Measurements from ENCODE around the gene FXYD4.
"Not testable (repeated sequence)": the region's sequence is repeated elsewhere in the genome, so short reads cannot be mapped to it uniquely, and the experiment has no call there.

FXYD4 gene

DNA sequence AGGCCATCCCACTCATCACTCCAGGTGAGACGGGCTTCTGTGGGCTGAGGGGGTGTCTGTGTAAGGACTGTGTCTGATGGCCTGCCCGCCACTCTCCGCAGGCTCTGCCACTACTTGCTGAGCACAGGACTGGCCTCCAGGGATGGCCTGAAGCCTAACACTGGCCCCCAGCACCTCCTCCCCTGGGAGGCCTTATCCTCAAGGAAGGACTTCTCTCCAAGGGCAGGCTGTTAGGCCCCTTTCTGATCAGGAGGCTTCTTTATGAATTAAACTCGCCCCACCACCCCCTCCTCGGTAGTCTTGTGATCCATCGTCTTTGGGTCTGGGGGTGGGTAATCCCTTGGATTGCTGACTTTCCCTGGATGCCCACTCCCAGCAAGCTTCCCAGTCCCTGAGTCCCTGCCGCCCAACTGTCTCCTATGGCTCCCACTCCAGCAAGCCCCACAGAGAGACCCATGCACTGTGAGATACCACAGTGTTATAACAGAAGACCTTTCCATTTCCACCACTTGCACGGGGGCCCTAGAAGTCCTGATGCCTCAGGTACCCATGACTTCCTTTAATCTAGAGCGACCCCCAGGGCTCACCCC, 4.7 kb downstream of the FXYD4 start:
- DNase-seq (ENCODE audit: low read depth), result no peak

DNA sequence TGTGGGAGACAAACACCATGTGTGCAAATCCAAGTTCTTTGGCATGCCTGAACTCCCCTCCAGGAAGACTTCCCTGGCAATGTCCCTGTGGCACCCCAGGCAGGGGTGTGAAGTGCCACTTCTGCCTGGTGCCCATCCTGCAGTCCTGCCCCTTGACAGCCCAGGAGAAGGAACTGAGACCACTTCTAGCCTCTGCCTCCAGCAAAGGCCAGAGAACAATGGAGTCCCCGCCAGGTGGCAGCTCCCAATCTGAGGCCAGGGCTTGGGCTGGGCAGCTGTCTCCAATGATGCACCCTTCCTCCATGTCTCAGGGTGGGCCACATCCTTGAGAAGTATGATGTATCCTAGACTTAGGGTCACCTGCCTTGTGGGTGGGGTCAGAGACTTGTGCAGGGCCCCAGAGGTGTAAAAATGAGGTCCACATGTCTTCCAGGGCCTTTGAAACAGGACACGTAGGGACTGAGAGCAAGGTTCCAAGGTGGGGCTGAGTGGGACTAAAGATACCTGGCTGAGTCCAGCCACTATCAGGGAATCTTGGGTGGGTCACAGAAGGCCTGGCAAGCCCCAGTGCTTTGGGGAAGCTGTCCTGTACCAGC, 5.5 kb downstream of the FXYD4 start:
- no peak for DNase-seq (ENCODE audit: low read depth)

DNA sequence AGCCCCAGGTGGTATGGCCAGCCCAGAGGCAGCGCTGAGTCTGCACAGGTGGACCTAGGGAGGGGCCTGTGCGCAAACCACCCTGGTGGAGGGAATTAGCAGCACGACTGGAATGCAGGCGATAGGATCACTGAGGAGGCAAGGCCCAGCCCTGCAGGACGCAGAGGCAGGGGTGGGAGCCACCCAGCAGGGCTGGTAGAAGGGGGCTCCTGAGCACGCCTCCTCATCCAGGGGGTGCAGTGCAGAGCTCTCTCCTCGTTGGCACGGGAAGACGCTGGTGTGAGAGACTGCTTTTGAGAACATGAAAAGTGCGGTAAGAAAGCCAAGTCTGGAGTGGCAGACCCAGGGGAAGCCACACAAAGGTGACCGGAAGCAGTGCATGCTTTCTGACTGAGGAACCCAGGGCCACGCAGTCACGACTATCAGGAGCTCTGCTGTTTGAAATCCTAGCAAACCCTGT, 6.0 kb downstream of the FXYD4 start:
- DNase-seq (ENCODE audit: low read depth), result no peak

DNA sequence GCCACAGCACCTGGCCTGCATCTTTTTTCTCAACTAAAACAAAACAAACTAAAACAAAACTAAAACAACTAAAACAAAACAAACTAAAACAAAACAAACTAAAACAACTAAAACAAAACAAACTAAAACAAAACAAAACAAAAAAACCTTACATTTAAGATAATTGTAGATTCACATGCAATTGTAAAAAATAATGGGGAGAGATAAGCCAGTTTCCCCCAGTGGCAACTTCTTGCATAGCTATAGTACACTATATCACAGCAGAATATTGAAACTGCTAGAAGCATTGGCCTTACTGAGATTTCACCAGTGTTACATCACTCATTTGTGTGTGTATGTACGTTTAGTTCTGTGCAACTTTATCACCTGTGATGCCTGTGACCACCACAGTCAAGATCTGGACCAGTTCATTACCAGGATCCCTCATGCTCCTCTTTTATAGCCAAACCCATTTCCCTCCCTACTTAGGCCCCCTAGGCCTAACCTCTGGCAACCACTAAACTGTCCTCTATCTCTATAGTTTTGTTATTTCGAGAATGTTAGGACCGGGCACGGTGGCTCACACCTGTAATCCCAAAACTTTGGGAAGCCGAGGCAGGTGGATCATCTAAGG, 9.3 kb downstream of the FXYD4 start:
- no peak for DNase-seq (ENCODE audit: low read depth)

DNA sequence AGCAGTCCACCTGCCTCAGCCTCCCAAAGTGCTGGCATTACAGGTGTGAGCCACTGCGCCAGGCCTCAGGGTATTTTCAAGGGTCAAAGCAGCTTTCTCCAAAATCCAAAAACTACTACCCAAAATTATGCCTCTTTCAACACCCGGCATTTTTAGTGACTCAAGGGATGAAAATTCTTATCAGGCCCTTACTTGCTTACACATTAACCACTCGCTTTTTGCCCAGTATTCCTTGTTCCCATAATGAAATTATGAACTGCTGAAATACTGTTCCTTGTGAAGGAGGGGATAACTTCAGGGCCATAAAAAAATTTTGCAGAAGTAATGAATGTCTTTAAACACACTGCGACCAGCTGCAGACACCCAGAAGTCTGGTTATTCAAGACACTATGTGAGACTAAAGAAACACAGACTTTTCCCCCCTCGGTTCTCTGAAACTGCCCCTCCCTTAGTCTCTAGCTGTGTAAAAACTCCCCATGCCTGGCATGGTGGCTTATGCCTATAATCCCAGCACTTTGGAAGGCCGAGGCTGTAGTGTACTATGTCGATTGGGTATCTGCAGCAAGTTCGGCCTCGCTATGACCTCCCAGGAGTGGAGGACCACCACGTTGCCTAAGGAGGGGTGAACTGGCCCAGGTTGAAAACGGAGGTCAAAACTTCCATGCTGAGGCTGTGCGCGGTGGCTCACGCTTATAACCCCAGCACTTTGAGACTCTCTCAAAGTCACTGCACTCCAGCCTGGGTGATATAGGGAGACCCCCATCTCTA, 12.0 kb downstream of the FXYD4 start:
- no peak for DNase-seq (ENCODE audit: low read depth)

DNA sequence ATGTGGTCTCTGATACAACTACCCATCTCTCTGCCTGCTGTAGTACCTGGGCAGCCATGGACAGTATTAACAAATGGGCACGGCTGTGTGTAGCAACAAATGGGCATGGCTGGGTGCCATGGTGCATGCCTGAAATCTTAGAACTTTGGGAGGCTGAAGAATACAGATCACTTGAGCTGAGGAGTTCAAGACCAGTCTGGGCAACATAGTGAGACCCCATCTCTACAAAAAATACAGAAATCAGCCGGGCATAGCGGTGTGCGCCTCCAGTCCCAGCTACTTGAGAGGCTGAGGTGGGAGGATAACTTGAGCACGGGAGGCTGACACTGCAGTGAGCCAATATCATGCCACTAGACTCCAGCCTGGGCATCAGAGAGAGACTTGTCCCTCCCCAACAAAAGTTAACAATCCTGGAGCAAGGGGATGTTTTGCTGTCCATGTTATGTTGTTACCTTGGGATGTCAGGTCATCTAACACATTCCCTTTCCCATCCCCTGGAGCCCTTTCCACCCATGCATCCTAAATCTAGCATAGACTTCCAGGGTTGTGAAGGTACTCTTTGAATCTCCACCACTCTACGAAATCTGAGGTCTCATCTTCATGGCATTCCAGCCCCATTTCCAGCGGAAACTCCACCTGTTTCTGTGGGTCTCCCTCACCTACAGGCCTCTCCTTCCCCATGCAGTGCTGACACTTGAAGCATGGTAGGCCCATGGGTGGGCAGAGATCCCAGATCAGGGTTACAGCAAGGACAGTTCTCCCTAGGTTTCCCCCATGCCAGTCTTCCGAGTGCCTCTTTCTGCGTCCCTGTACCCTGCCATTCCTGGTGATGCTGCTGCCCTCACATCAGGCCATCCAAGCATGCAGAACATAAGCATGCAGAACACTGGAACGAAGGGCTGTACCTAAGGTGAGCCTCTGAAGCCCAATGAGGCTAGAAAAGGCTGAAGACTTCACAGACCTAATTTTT, 13.1 kb downstream of the FXYD4 start:
- DNase-seq (ENCODE audit: low read depth), result no peak

DNA sequence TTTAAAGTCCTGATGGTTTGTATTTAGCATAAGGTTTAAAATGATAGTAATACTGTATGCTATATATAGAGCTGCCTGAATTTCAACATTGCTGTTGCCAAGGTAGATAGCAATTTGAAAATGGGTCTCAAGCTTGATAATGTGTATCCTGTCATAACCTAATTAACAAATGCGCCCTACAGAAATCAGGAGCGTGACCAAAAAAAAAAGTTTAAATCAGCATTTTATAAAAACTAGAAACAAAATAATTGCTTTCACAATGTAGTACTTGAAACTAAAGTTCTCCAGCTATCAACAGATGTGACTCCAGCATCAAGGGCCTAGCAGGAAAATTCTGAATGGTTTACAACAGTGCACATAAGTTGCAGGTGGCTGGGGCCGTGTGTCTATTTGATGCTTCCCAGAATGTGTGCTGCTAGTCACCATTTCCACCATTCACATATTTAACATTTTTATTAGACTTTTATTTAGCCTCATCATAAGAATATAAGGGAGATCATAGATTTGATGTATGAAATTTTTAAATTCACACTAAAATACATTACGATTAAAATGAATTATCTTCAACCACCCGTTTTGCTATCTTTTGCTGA, 14.1 kb downstream of the FXYD4 start:
- DNase-seq (ENCODE audit: low read depth), result no peak

DNA sequence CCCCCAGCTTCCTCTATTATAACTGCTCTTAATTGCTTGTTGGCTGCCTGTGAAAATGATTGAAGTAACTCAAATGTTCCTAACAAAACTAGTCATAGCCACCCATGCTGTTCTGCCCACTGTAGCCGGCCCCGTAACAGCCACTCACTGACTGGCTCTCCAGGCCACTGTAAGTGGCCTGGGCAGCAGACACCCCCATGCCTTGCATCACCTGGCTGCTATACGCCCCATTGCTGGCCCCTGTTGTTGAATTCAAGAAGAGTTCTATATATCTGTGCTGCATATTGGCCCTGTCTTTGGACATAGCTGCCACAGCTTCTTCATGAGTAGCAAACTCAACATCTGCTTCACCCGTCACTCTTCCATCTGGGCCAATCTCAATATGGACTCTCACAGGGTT, 15.1 kb downstream of the FXYD4 start:
- no peak for DNase-seq (ENCODE audit: low read depth)

DNA sequence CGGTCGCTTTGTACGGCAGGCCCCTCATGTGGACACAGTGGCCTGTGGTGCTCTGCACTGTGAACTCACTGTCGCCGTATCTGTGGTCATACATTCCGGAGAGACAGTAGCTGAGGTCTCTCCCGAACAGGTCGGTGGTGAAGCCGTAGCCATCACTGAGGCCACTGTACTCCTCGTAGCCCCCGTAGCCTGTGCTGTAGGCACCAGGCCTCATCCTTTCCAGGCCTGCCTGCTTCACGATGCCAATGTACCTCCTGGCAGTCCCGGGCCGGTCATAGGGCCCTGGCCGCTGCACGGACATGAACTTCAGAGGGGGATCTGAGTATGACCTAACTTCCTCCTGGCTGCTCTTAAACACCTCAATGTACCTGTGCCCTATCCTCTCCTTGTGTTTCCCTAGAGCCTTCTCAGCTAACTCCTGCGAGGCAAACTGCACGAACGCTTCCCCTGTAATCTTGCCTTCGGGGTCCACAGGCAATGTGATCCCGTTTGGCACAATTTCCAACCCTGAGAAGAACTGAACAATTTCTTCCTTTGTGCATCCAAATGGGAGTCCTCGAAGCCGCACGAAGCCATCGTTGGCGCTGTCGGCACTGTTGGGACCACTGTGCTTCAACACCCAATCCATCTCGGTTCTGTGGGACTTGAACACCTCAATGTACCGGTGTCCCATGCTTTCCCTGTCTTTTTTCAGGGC, 15.7 kb downstream of the FXYD4 start:
- no peak for DNase-seq (ENCODE audit: low read depth)

DNA sequence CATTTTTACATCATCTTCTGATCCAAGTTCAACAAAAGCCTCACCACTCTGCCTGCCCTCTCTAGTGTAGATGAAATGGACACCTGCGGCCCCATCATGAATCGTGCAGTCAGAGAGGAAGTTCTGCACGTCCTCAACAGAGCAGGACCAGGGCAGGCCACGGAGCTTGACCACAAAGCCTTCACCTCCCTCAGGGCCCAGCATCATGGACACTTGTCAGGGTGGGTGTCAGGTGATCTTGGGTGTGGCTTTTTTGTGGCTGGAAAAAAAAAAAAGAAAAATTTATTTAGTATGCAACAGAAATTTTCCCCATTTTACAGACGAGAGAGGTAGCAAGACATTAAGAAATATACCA, 16.2 kb downstream of the FXYD4 start:
- DNase-seq (ENCODE audit: low read depth), result no peak

DNA sequence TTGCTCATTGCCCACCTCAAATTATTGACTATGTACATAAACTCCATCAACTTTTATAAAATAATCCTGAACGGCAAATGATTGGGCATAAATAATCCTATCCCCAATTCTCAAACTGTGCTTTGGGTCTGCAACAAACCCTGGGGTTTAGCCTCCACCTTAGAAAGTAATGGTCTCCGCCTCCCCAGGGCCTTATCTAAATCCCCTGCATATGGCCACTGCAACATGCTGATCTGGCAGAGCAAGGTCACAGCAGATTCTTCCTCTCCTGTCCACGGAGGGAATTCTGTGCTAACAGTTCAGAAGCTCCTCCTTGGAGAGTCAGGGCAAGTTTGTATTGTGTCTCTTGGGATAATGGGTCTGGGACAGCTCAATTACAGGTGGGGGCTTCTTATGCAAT, 18.4 kb downstream of the FXYD4 start:
- no peak for DNase-seq (ENCODE audit: low read depth)

DNA sequence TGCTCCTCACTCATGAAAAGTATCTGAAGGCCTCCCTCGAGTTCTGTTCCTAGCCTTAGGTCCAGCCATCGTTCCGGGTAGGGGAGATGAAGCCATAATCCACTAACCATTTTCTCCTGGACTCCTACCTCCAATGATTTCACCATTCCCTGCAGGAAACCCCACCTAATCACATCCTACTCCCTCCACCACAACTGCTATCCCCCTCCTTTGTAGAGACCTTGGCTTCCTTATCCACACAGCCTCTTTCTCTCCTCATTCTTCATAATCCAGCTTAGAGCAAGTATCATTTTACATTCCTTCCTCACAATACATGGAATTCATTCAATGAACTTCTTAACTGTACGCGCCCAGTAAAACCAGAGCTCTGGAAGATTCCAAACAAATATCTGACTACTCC, 18.9 kb downstream of the FXYD4 start:
- DNase-seq (ENCODE audit: low read depth), result no peak

DNA sequence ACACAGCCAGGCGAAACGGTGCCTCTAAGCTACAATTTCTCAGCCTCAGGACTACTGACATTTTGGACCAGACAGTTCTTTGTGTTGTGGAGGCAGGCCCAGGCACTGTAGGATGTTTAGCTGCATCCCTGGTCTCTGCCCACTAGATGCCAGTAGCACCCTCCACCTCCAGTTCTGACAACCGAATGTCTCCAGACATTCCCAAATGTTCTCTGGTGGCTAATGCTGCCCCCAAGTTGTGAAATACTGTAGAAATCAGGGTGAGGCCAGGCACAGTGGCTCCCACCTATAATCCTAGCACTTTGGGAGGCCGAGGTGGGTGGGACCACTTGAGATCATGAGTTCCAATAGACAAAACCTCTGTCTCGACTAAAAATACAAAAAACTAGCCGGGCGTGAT, 19.3 kb downstream of the FXYD4 start:
- DNase-seq (ENCODE audit: low read depth), result no peak

DNA sequence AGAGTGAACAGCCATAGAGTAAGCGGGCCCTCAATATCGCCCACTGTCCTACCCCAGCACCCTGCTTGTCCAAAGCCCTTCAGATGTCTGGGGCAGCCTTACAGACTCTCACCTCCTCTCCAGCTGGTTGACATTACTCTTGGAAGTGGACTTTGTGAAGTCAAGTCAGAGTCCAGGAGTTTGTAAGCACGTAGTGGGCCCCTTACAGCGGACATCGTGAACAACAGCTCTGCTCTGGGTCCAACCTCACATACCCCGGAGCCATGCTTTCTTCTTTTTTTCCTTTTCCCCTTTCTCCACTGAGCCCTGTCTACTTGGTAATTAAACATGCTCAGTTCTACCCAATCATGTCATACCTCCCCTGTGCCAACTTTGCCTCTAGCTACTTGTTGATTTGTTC, 20.1 kb downstream of the FXYD4 start:
- no peak for DNase-seq (ENCODE audit: low read depth)

DNA sequence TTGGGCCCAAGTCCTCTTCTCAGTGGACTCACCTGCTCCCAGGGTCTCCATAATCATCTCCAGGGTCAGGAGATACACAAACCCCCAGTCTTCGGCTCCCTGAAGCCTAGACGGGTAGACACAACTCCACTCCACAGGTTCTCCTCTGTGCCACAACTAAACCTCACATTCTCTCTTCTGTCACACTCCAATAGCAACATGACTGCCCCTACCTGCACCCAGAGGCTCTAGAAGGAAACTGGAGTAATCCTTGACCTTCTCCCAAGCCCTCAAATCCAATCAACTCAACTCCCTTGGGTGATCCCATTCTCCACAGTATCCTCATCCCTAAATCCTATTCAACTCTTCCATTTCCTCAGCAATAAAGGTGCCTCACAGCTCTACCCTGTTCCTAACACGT, 21.3 kb downstream of the FXYD4 start:
- no peak for DNase-seq (ENCODE audit: low read depth)

DNA sequence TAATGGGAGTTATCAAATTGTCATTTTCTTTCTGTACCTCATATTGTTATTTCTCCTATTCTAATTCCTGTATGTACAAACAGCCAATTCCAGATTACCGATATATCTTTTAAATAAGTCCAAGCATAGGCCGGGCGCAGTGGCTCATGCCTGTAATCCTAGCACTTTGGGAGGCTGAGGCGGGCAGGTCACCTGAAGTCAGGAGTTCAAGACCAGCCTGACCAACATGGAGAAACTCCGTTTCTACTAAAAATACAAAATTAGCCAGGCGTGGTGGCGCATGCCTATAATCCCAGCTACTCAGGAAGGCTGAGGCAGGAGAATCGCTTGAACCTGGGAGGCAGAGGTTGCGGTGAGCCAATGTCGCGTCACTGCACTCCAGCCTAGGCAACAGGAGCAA, 21.8 kb downstream of the FXYD4 start:
- not testable (repeated sequence) for DNase-seq (ENCODE audit: low read depth)

DNA sequence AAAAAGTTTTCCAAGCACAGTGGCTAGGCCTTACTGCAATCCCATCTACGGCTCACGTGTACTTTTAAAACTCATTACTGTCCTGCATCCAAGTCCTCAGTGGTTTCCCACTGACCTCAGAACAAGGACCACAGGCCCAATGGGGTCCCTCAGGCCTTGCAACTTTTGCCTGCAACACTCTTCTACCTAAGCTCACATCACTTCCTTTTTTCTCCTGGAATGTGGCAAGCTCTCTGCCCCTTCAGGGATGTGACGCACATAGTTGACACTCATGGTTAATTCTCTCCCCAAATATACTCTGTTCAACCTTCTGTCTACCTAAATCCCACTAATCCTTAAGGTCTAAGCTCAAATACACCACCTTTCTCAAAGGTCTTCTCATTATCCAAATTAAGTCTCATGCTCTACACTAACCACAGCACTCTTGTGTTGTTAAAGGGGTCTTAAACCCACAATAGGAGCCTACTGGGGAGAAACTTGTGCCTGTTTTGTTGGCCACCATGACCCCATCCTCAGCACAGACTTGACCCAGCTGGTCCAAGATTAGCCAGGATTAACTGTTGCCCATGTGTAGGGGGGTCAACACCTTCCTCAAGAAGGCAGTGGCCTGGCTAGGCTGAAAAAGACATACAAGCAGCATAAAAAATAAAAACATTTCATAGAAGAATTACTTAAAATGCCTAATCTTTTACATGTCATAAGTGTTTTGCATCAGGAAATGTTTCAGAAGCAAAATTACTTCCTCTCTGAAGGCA, 22.3 kb downstream of the FXYD4 start:
- no peak for DNase-seq (ENCODE audit: low read depth)

DNA sequence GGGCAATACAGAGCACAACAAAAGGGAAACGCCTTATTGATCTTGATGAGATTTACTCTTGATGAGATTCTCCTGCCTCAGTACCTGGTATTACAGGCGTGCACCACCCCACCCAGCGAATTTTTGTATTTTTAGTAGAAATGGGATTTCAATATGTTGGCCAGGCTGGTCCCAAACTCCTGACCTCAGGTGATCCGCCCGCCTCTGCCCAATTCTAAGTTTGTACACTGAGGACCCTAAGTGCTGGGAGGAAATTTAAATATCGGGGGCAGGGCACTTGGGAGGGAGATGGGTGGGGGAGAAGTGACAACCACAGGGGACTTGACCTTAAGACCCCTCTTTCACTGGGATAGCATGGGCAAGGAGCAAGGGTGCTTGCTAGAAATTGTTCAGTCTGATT, 23.4 kb downstream of the FXYD4 start:
- no peak for DNase-seq (ENCODE audit: low read depth)

DNA sequence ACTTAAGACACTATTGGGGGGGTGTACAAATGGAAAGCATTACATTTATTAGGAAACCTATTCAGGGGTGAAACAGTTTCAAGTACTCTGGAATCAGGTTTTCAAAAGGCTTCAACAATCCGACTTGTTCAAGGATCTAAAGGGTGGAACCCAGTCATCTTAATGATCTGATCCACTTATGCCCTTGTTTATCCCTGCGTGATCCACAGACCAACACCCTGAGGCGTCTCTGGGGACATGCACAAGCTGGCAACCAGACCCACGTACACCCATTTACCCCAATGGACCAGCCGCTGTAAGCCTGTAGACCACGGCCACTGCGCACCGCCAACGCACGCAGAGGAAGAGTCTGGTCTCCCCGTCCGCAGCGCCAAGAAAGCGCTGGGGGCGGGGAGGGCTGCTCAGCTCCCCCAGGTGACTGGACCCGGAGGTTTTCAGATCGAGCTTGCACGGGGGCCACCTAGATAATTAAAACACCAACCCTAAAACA, 24.2 kb downstream of the FXYD4 start:
- DNase-seq (ENCODE audit: low read depth), result no peak

Data from stromal cell of bone marrow (primary cell).